Loucy (cell line): ENCODE data around the gene ATAD3B.
"Not testable (repeated sequence)": the region's sequence is repeated elsewhere in the genome, so short reads cannot be mapped to it uniquely, and the experiment has no call there.

Experiments
- H2AFZ ChIP-seq: fragments of 200-600 bp; sonication (generic); 2 replicates; pipeline ENCODE4 v1.6.0; 2016; ENCODE audit warnings: antibody characterized with exemption, mild to moderate bottlenecking, low read length, moderate library complexity
- H3F3A ChIP-seq: fragments of 200-600 bp; 2 replicates; pipeline ENCODE4 v1.6.0; 2016; ENCODE audit warnings: antibody characterized with exemption, low read depth, mild to moderate bottlenecking
- H3K27me3 ChIP-seq: fragments of 200-600 bp; sonication (generic); 2 replicates; pipeline ENCODE4 v1.6.1; 2014; ENCODE audit warnings: low read length, mild to moderate bottlenecking; ENCODE audit not compliant: insufficient read depth, poor library complexity, severe bottlenecking
- H3K36me3 ChIP-seq: fragments of 200-600 bp; sonication (generic); 2 replicates; pipeline ENCODE4 v1.6.1; 2016; ENCODE audit warnings: low read length; ENCODE audit not compliant: insufficient read depth
- H3K4me1 ChIP-seq: fragments of 200-600 bp; sonication (generic); 2 replicates; pipeline ENCODE4 v1.5.1; 2014; ENCODE audit warnings: low read length, mild to moderate bottlenecking; ENCODE audit not compliant: insufficient read depth, poor library complexity, severe bottlenecking
- H3K4me2 ChIP-seq: fragments of 200-600 bp; sonication (generic); 2 replicates; pipeline ENCODE4 v1.6.0; 2014; ENCODE audit warnings: antibody characterized with exemption, low read length, low read depth, mild to moderate bottlenecking; ENCODE audit not compliant: poor library complexity, severe bottlenecking
- H3K4me3 ChIP-seq: fragments of 200-600 bp; sonication (generic); 2 replicates; pipeline ENCODE4 v1.5.1; 2014; ENCODE audit warnings: low read length, mild to moderate bottlenecking, mixed read lengths; ENCODE audit not compliant: poor library complexity, severe bottlenecking
- H3K79me2 ChIP-seq: fragments of 200-600 bp; sonication (generic); 2 replicates; pipeline ENCODE4 v1.6.1; 2014; ENCODE audit warnings: low read length; ENCODE audit not compliant: insufficient read depth
- H3K9ac ChIP-seq: fragments of 200-600 bp; sonication (generic); 2 replicates; pipeline ENCODE4 v1.6.0; 2014; ENCODE audit warnings: mild to moderate bottlenecking, low read depth, low read length, moderate library complexity; ENCODE audit not compliant: poor library complexity, severe bottlenecking
- H3K9me2 ChIP-seq: fragments of 200-600 bp; sonication (generic); replicated peaks from 2 replicates; pipeline ENCODE4 v1.6.1; 2016; ENCODE audit warnings: low read depth, low read length, mixed read lengths
- H3K9me3 ChIP-seq: fragments of 200-600 bp; sonication (generic); 2 replicates; pipeline ENCODE4 v1.6.1; 2014; ENCODE audit warnings: mild to moderate bottlenecking, antibody characterized with exemption, low read length, low read depth; ENCODE audit not compliant: insufficient read depth
- H4K20me1 ChIP-seq: fragments of 200-600 bp; sonication (generic); 2 replicates; pipeline ENCODE4 v1.6.0; 2014; ENCODE audit warnings: antibody characterized with exemption, low read length, mild to moderate bottlenecking; ENCODE audit not compliant: insufficient read depth, poor library complexity, severe bottlenecking
- CTCF ChIP-seq: fragments of 200-600 bp; sonication (generic); conservative IDR thresholded peaks from 2 replicates; pipeline ENCODE4 v1.5.1; 2014; ENCODE audit warnings: mild to moderate bottlenecking, antibody characterized with exemption, low read length
- EZH2phosphoT487 ChIP-seq: fragments of 200-600 bp; IDR thresholded peaks from 2 replicates; pipeline ENCODE4 v1.6.1; 2018; ENCODE audit warnings: antibody characterized with exemption, mild to moderate bottlenecking, moderate library complexity, borderline replicate concordance

The ATAD3B gene

GRCh38 chr1:1517973-1518620, 46.5 kb downstream of the ATAD3B start:
- peaks cover 11% of the 10 kb centered on the region for H3K4me1 ChIP-seq
- H3F3A ChIP-seq: no peaks in the 10 kb centered on the region
- no peaks in the 10 kb centered on the region for H3K27me3 ChIP-seq
- no peak overlapping the region for H2AFZ ChIP-seq
- peaks cover 4% of the 10 kb centered on the region for H4K20me1 ChIP-seq
- peaks cover 16% of the 10 kb centered on the region; the same call in 1 of the 2 replicates for H3K79me2 ChIP-seq
- peaks cover 11% of the 10 kb centered on the region; the same call in 1 of the 2 replicates for H3K36me3 ChIP-seq
- no peak overlapping the region for H3K9ac ChIP-seq
- no peak overlapping the region for H3K4me2 ChIP-seq
- H3K4me3 ChIP-seq: no peak overlapping the region
- no peak for TF ChIP-seq CTCF
- TF ChIP-seq EZH2phosphoT487: no peak
- H3K9me3 ChIP-seq: no peaks in the 10 kb centered on the region
- no peaks in the 10 kb centered on the region for H3K9me2 ChIP-seq

GRCh38 chr1:1518621-1519007, 47.0 kb downstream of the ATAD3B start:
- not testable (repeated sequence) for H3K4me2 ChIP-seq, H2AFZ ChIP-seq, H3F3A ChIP-seq, H4K20me1 ChIP-seq, H3K4me3 ChIP-seq, H3K27me3 ChIP-seq, H3K9me2 ChIP-seq, H3K9me3 ChIP-seq, H3K9ac ChIP-seq
- Histone ChIP-seq H3K4me1 (peaks cover 11% of the 10 kb centered on the region), H3K79me2 (peaks cover 13% of the 10 kb centered on the region; the same call in 1 of the 2 replicates), H3K36me3 (peaks cover 11% of the 10 kb centered on the region; the same call in 1 of the 2 replicates)

GRCh38 chr1:1519805-1520505, 48.4 kb downstream of the ATAD3B start:
- not testable (repeated sequence) for H2AFZ ChIP-seq, H3K9me3 ChIP-seq, H3K9ac ChIP-seq, H3K9me2 ChIP-seq, H3F3A ChIP-seq, H4K20me1 ChIP-seq, H3K79me2 ChIP-seq, H3K4me2 ChIP-seq, H3K4me3 ChIP-seq, H3K27me3 ChIP-seq, H3K4me1 ChIP-seq
- peaks cover 11% of the 10 kb centered on the region; the same call in 1 of the 2 replicates for H3K36me3 ChIP-seq

- H2AFZ ChIP-seq: no peak overlapping the region
- H3K4me3 ChIP-seq: no peak overlapping the region
- no peaks in the 10 kb centered on the region for H3K9me3 ChIP-seq
- H3F3A ChIP-seq: no peaks in the 10 kb centered on the region
- H3K9ac ChIP-seq: no peak overlapping the region
- H3K4me1 ChIP-seq: no peaks in the 10 kb centered on the region
- no peak overlapping the region for H3K4me2 ChIP-seq
- no peaks in the 10 kb centered on the region for H3K9me2 ChIP-seq
- no peaks in the 10 kb centered on the region for H3K27me3 ChIP-seq
- no peaks in the 10 kb centered on the region for H3K79me2 ChIP-seq
- TF ChIP-seq EZH2phosphoT487 (no peak), CTCF (no peak)
- H3K36me3 ChIP-seq: peaks cover 11% of the 10 kb centered on the region; the same call in 1 of the 2 replicates
- H4K20me1 ChIP-seq: no peaks in the 10 kb centered on the region
Measured at GRCh38 chr1:1521331-1521730, 49.8 kb downstream of the ATAD3B start.

- H3K9ac ChIP-seq, H2AFZ ChIP-seq, H3K27me3 ChIP-seq, H3F3A ChIP-seq, H3K4me1 ChIP-seq, H4K20me1 ChIP-seq, H3K9me2 ChIP-seq, H3K9me3 ChIP-seq, H3K4me2 ChIP-seq, H3K79me2 ChIP-seq, H3K4me3 ChIP-seq: not testable (repeated sequence)
- peaks cover 11% of the 10 kb centered on the region; the same call in 1 of the 2 replicates for H3K36me3 ChIP-seq
Measured at GRCh38 chr1:1522536-1522935, 51.0 kb downstream of the ATAD3B start.

- H3K79me2 ChIP-seq, H3F3A ChIP-seq, H3K9me2 ChIP-seq, H3K4me1 ChIP-seq, H3K9me3 ChIP-seq, H3K4me2 ChIP-seq, H3K36me3 ChIP-seq, H3K4me3 ChIP-seq, H2AFZ ChIP-seq, H3K9ac ChIP-seq, H3K27me3 ChIP-seq, H4K20me1 ChIP-seq: not testable (repeated sequence)
Measured at GRCh38 chr1:1523226-1523625, 51.7 kb downstream of the ATAD3B start.
